ENCODE results near the gene RALA. TPM values are rescaled to one million over a fixed set of nuclear protein-coding genes. Genes with fewer than 3 reads are reported as not detected.

RALA gene
- total RNA-seq, 4 donors from 2014 or later = 9.2 to 11.6 (median 10.7) TPM

DNA sequence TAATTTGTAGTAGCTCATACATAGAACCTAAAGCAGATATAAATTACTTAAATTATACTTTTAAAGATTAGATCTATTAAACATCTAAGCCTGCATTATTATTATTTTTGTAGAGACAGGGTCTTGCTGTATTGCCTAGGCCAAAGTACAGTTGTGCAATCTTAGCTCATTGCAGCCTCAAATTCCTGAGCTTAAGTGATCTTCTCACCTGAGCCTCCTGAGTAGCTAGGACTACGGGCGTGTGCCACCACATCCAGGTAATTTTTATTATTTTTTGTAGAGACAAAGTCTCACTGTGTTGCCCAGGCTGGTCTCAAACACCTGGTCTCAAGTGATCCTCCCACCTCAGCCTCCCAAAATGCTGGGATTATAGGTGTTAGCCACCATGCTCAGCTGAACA lies 46.7 kb downstream of the RALA start:
- Histone ChIP-seq H3K36me3 (no peaks in the 10 kb centered on the region), H3K4me1 (peaks cover 30 to 32% of the 10 kb centered on the region in 2 donors), H3K9me3 (no peaks in the 10 kb centered on the region), H3K27me3 (no peaks in the 10 kb centered on the region), H3K4me3 (no peak overlapping the region), H3K27ac (no peak overlapping the region)
- intact Hi-C loops (cut with DNase I; ENCODE audit: low total_unique reads) (loop anchor here (5.0 kb wide), 1 partner anchor 48 kb away; the partner anchor contains the start of gene RALA), in situ Hi-C loops (cut with MboI; ENCODE audit: low sequenced_read_pairs in 4 of 4) (no loop called here)
- DNase-seq (no peak), ATAC-seq (no peak)
- TF ChIP-seq POLR2A (IDR thresholded peaks at IDR 0.05) = no peak
- TF ChIP-seq, protein P1, sequence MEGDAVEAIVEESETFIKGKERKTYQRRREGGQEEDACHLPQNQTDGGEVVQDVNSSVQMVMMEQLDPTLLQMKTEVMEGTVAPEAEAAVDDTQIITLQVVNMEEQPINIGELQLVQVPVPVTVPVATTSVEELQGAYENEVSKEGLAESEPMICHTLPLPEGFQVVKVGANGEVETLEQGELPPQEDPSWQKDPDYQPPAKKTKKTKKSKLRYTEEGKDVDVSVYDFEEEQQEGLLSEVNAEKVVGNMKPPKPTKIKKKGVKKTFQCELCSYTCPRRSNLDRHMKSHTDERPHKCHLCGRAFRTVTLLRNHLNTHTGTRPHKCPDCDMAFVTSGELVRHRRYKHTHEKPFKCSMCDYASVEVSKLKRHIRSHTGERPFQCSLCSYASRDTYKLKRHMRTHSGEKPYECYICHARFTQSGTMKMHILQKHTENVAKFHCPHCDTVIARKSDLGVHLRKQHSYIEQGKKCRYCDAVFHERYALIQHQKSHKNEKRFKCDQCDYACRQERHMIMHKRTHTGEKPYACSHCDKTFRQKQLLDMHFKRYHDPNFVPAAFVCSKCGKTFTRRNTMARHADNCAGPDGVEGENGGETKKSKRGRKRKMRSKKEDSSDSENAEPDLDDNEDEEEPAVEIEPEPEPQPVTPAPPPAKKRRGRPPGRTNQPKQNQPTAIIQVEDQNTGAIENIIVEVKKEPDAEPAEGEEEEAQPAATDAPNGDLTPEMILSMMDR (IDR thresholded peaks at IDR 0.05 in 4 of 5, conservative IDR thresholded peaks at IDR 0.05 in 1 of 5) = no peak

DNA sequence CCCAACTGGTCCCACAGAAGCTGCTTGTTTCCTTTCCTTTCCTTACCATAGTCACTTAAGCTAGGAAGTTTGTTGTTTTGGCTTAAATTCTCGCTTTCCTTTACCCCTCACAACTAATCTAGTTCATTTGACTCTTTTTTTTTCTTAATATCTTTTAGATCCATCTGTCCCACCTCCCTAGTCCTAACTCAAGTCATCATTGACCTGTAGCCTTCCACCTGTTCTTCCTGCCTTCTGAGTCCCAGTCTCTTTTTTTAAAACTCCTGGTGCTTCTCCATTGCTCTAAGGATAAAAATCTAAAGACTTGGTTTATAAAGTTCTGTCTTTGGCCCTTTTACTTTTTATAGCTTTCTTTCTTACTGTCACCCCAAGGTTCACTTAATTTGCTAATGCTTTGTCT lies 47.6 kb downstream of the RALA start:
- no peak for TF ChIP-seq POLR2A (IDR thresholded peaks at IDR 0.05)
- TF ChIP-seq, protein P1 (IDR thresholded peaks at IDR 0.05 in 4 of 5, conservative IDR thresholded peaks at IDR 0.05 in 1 of 5) = no peak
- intact Hi-C loops (cut with DNase I; ENCODE audit: low total_unique reads) (loop anchor here (5.0 kb wide), 1 partner anchor 49 kb away; the partner anchor contains the start of gene RALA), in situ Hi-C loops (cut with MboI; ENCODE audit: low sequenced_read_pairs in 4 of 4) (no loop called here)
- Histone ChIP-seq H3K4me1 (peaks cover 29 to 35% of the 10 kb centered on the region in 2 donors), H3K9me3 (no peaks in the 10 kb centered on the region), H3K27ac (no peak overlapping the region), H3K36me3 (no peaks in the 10 kb centered on the region), H3K4me3 (no peak overlapping the region), H3K27me3 (no peaks in the 10 kb centered on the region)
- DNase-seq (no peak), ATAC-seq (no peak)

DNA sequence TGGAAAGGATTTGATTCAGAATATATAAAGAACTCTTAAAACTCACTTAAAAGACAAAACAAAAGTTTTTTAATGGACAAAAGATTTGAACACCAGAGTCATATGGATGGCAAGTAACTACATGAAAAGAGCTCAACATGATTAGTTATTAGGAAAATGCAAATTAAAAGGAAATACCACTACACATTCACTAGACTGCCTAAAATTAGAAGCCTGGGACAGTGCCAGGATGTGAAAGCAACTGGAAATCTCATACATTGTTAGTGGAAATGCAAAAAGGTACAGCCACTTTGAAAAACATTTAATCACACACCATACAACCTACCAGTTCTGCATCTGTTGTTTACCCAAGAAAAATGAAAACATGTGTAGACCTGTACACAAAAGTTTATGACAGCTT lies 48.8 kb downstream of the RALA start:
- no peak for DNase-seq
- H3K4me1 ChIP-seq = peaks cover 26 to 28% of the 10 kb centered on the region in 2 donors
- intact Hi-C loops (cut with DNase I; ENCODE audit: low total_unique reads) = loop anchor here (5.0 kb wide), 1 partner anchor 50 kb away; the partner anchor contains the start of gene RALA
- H3K27ac ChIP-seq = no peak overlapping the region
- TF ChIP-seq, protein P1 (IDR thresholded peaks at IDR 0.05 in 4 of 5, conservative IDR thresholded peaks at IDR 0.05 in 1 of 5) = no peak
- TF ChIP-seq POLR2A (IDR thresholded peaks at IDR 0.05) = no peak
- in situ Hi-C loops (cut with MboI; ENCODE audit: low sequenced_read_pairs in 4 of 4) = no loop called here
- no peaks in the 10 kb centered on the region for H3K9me3 ChIP-seq
- H3K4me3 ChIP-seq = no peak overlapping the region
- H3K27me3 ChIP-seq = no peaks in the 10 kb centered on the region
- no peaks in the 10 kb centered on the region for H3K36me3 ChIP-seq
- ATAC-seq = no peak

DNA sequence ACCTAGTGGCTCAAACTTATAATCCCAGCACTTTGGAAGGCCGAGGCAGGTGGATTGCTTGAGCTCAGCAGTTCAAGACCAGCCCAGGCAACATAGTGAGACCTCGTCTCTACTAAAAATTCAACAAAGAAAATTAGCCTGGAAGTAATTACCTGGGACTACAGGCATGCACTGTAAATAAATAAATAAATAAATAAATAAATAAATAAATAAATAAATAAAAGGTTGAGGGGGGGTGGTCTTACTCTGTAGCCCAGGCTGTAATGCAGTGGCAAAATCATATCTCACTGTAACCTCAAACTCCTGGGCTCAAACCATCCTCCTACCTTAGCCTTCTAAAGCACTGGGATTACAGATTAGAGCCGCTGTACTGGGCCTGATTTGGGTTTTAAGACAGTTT lies 50.5 kb downstream of the RALA start:
- Histone ChIP-seq H3K9me3 (no peaks in the 10 kb centered on the region), H3K36me3 (no peaks in the 10 kb centered on the region), H3K4me1 (peaks cover 16 to 18% of the 10 kb centered on the region in 2 donors), H3K27me3 (no peaks in the 10 kb centered on the region), H3K4me3 (no peak overlapping the region), H3K27ac (no peak overlapping the region)
- in situ Hi-C loops (cut with MboI; ENCODE audit: low sequenced_read_pairs in 4 of 4) = no loop called here
- intact Hi-C loops (cut with DNase I; ENCODE audit: low total_unique reads) = loop anchor here (5.0 kb wide), 1 partner anchor 52 kb away; the partner anchor contains the start of gene RALA
- ATAC-seq = no peak
- no peak for DNase-seq
- TF ChIP-seq POLR2A (IDR thresholded peaks at IDR 0.05) = no peak

DNA sequence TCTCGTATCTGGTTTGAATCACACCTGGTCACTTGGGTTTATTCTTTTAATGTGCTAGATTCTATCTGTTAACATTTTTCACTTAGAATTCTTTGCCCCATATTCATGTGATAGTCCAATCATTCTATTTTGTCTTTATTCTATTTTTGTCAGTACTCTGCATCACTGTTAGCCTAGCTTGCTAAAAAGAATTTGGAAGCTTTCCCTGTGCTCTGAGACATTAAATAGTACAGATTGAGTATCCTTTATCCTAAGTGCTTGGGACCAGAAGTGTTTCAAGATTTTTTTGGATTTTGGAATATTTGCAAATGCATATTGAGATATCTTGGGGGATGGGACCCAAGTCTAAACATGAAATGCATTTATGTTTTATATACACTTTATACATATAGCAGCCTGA lies 51.0 kb downstream of the RALA start:
- no peaks in the 10 kb centered on the region for H3K27me3 ChIP-seq
- peaks cover 16 to 18% of the 10 kb centered on the region in 2 donors for H3K4me1 ChIP-seq
- TF ChIP-seq POLR2A (IDR thresholded peaks at IDR 0.05) = no peak
- TF ChIP-seq, protein P1 (IDR thresholded peaks at IDR 0.05 in 4 of 5, conservative IDR thresholded peaks at IDR 0.05 in 1 of 5) = no peak
- ATAC-seq (no peak), DNase-seq (no peak)
- in situ Hi-C loops (cut with MboI; ENCODE audit: low sequenced_read_pairs in 4 of 4) (no loop called here), intact Hi-C loops (cut with DNase I; ENCODE audit: low total_unique reads) (loop anchor here (5.0 kb wide), 1 partner anchor 52 kb away; the partner anchor contains the start of gene RALA)
- H3K27ac ChIP-seq = peak overlapping the region in 1 of 4 donors; percentile 21
- no peaks in the 10 kb centered on the region for H3K36me3 ChIP-seq
- H3K9me3 ChIP-seq = no peaks in the 10 kb centered on the region
- no peak overlapping the region for H3K4me3 ChIP-seq
